GM12892 (cell line): ENCODE results near the gene TPPP2. TPM values are rescaled to one million over a fixed set of nuclear protein-coding genes. Genes with fewer than 3 reads are reported as not detected.
"Not testable (repeated sequence)": the region's sequence is repeated elsewhere in the genome, so short reads cannot be mapped to it uniquely, and the experiment has no call there.

Experiments
- DNase-seq: peaks from one replicate; pipeline ENCODE4 v3.0.0; 2011; ENCODE audit not compliant: insufficient read length
- FAIRE-seq: peaks from 2 replicates; lab custom pipeline; 2011; peaks lifted over from hg19 to GRCh38; lab: Jason Lieb, UNC
- POLR2A ChIP-seq: IDR thresholded peaks from 2 replicates; pipeline ENCODE4 v1.6.1; 2011; ENCODE audit warnings: low read depth, low read length, control low read depth
- POLR2AphosphoS5 ChIP-seq: IDR thresholded peaks from 2 replicates; pipeline ENCODE4 v1.6.1; 2011; ENCODE audit warnings: low read depth, low read length, control low read depth
- TAF1 ChIP-seq: IDR thresholded peaks from 2 replicates; pipeline ENCODE4 v1.6.1; 2011; ENCODE audit warnings: low read depth, mild to moderate bottlenecking, control low read depth, low read length, borderline replicate concordance
- polyA plus RNA-seq: library from polyadenylated mRNA; unstranded; fragments of >200 nt; gene quantifications from one replicate; pipeline ENCODE4 v1.2.1, GENCODE V29; 2012; ENCODE audit warnings: missing spikeins, inconsistent platforms; ENCODE audit not compliant: missing spikeins

Gene TPPP2
- not detected for polyA plus RNA-seq

- DNase-seq: no peak
- no peak for TF ChIP-seq POLR2A
- TF ChIP-seq POLR2AphosphoS5: no peak
- no peak for TF ChIP-seq TAF1
- no peak for FAIRE-seq
Observed at GRCh38 chr14:21029917-21030316, at the start of gene TPPP2. TSS of gene TPPP2 (plus strand) at chr14:21030217. CDS start at chr14:21030582, 365 bp downstream.

DNA sequence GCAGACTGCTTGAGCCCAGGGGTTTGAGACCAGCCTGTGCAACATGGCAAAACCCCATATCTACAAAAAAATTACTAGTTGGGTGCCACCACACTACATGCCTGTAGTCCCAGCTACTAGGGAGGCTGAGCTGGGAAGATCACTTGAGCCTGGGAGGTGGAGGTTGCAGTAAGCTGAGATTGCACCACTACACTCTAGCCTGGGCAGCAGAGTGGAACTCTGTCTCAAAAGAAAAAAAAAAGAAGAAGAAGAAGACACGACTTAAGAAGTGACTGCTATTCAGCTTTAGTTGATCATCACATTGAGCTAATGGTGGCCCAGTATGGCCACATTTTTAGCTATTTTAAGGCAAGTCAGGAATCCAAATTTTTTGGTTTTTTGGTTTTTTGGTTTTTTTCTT is 49.1 kb upstream of the TPPP2 start:
- DNase-seq (no peak), FAIRE-seq (no peak)
- TF ChIP-seq TAF1 (no peak), POLR2A (no peak), POLR2AphosphoS5 (no peak)

- no peak for FAIRE-seq
- no peak for DNase-seq
- TF ChIP-seq POLR2AphosphoS5: no peak
- no peak for TF ChIP-seq TAF1
- TF ChIP-seq POLR2A: no peak
Observed at GRCh38 chr14:20982646-20983369, 47.2 kb upstream of the TPPP2 start.

GRCh38 chr14:20985650-20986049 is 44.4 kb upstream of the TPPP2 start:
- not testable (repeated sequence) for DNase-seq, FAIRE-seq

- DNase-seq (no peak), FAIRE-seq (no peak)
- TF ChIP-seq POLR2A (no peak), TAF1 (no peak), POLR2AphosphoS5 (no peak)
Observed at GRCh38 chr14:20986811-20987210, 43.2 kb upstream of the TPPP2 start.

DNA sequence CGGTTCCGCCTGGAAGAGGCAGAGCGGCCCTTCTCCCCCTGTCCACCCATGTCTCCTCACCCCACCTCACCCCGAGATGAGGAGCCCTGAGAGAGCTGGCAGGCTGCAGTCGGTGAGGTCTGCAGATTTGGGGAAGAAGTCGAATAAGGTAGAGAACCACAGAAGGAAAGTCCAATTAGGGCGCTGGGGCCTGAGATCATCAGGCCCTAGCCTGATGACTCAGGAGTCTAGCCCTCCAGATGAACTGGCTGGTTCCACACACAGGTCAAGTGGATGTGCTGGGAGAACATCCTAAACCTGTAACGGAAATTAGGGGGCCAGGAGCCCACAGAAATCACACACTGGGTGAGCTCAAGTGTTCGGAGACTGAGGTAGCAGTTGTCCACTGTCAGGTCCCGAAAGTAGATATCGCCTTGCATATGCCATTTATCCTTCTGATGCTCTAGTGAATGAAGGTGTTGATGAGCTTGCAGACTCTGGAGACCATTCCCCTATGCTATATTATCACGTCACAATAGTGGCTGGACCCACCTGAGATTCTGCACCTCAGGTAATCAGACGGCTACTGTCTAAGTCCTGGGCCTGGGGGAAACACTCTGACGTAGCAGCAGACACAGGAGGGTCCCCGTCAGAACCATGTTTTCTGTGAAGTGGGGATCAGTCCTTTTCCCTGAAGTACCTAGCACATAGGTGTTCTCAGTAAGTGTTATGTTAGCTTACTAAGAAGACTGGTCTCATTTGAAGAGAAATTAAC is 41.1 kb upstream of the TPPP2 start:
- TF ChIP-seq POLR2AphosphoS5: no peak
- TF ChIP-seq POLR2A: no peak
- no peak for TF ChIP-seq TAF1
- FAIRE-seq (no peak), DNase-seq (no peak)

DNA sequence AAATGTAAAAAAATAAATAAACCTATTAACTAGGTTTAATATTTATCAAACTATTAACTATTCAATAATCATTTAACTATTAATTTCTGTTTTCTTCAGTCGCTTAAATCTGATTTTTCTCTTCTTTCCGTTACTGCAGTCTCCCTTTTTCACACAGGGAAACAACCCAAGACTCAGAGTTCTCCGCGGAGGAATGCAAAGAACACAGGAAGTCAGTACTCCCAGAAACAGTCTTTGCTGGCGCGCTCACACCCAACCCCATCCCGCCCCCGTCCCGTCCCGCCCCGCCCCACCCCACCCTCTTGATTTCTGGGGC is 40.6 kb upstream of the TPPP2 start:
- DNase-seq (no peak), FAIRE-seq (no peak)
- TF ChIP-seq TAF1 (no peak), POLR2AphosphoS5 (no peak), POLR2A (no peak)

DNA sequence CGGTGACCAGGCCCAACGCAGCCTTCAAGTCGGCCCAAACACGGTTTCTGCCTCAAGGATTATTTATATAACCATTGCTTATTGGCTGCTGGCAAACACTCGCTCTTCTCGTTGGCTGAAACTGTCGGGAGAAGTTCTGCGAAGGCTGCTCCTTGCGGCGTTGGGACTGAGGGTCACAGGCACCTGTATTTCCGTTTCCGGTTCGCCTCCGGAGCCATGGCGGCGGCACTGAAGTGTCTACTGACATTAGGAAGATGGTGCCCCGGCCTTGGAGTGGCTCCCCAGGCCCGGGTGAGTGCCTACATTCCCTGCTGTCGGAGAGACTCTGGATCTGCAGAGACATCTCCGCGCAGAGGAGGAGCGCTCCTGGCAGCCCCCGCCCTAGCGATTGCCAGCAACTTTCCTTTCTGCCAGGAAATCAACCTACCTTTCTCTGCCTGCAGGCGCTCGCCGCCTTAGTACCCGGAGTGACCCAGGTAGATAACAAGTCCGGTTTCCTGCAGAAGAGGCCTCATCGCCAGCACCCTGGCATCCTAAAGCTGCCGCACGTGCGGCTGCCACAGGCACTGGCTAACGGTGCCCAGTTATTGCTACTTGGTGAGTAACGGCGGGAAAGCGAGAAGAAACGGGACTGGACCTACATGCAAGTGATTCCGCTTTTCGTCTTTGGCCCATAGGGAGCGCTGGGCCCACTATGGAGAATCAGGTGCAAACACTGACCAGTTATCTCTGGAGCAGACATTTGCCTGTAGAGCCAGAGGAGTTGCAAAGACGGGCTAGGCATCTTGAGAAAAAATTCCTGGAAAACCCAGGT is 40.0 kb upstream of the TPPP2 start, which contains the start of gene METTL17:
METTL17 (plus strand) TSS at position 194 of the 814 bp plus-strand sequence; CDS start at position 217, 23 bp downstream.
- peak; percentile 90 for TF ChIP-seq POLR2A
- peak; percentile 87 for TF ChIP-seq POLR2AphosphoS5
- peak; percentile 80 for TF ChIP-seq TAF1
- FAIRE-seq (peak; percentile 79), DNase-seq (peak; percentile 77)

- TF ChIP-seq POLR2A (no peak), POLR2AphosphoS5 (no peak), TAF1 (no peak)
- FAIRE-seq (no peak), DNase-seq (no peak)
Observed at GRCh38 chr14:20996521-20996920, 33.5 kb upstream of the TPPP2 start.

- FAIRE-seq (no peak), DNase-seq (no peak)
- TF ChIP-seq POLR2A (no peak), POLR2AphosphoS5 (no peak), TAF1 (no peak)
Observed at GRCh38 chr14:20997115-20997514, 32.9 kb upstream of the TPPP2 start.

DNA sequence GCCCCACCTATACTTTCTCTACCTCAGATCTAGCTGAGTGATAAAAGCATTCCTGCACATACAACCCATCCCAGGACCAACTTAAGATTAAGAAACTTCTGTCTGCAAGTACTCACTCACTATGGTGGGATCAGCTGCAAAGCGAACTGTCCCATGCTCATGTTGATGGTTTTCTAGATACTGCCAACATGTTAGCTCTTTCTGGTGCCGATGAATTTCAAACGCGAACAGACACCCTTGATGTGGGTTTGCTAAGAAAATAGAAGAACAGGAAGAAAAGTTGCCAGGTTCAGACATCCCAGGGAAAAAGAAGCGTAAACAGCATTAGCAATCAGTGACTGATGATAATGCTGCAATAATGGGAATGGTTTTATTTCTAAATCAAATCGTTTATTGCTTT is 32.5 kb upstream of the TPPP2 start:
- no peak for DNase-seq
- TF ChIP-seq POLR2AphosphoS5 (no peak), TAF1 (no peak), POLR2A (no peak)
- FAIRE-seq: no peak

DNA sequence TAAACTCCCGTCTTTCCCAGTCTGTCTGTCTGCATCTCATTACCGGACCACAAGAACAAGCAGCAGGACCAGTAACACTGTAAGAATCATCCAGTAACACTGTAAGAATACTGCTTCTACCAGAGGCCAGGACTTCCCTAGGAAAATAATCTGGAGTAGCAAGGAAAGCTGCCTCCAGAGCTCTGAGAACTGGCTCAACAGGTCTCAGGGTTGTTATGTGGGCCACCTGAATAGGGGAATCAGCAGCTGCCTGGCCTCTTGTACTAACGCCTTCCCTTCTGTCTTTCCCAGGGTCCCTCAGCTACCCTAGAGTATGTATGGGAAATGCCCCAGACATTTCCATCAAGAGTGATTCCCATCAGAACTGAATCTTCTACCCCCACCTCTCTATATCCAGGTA is 31.9 kb upstream of the TPPP2 start:
- TF ChIP-seq TAF1 (no peak), POLR2AphosphoS5 (no peak), POLR2A (no peak)
- DNase-seq: no peak
- no peak for FAIRE-seq
